Heart left ventricle (tissue), 13 donors: ENCODE results near the gene DHFR2.

Experiments used
- POLR2A ChIP-seq, 2 donors: fragments of 450-650 bp; IDR thresholded peaks; one replicate each; pipeline ENCODE4 v1.6.1; 2017; ENCODE audit warnings: antibody characterized with exemption in 2 of 2, mild to moderate bottlenecking in 2 of 2, moderate library complexity in 2 of 2
- TF ChIP-seq, protein P1 (sequence below), 12 donors: fragments of 200-600 bp; sonication (generic) in 4 of 12; IDR thresholded peaks; one replicate each; pipeline versions ENCODE4 v1.5.0 to v1.8.0; 2018 to 2022; ENCODE audit warnings: antibody characterized with exemption in 12 of 12, mild to moderate bottlenecking in 5 of 12
- donor health status: ischemic (EF 13 %, LVEDD 7.1; RV severe dilation, severe dysfunction).
- donor health status: DM: no; HTN: yes; CAD: no.
- donor health status: DM: no; HTN: no; CAD: no.
- donor health status: ischemic (EF 25% LVEDD 6.9; RV normal size, moderate dysfunction).
- donor health status: ischemic (EF 25% LVEDD 5.7; RV mildly dilated, moderate dysfunction).
- donor health status: ischemic (EF 35%, LVEDD 5.7; RV mildly dilated, moderate dysfunction).
- donor health status: nonischemic (EF 11% LVEDD 7.7; RV severe dilation, severe dysfunction).
- donor health status: DM: yes; HTN: yes; CAD: no.
- donor health status: PGD.
- donor health status: ischemic (EF 29% LVEDD 5.4; RV normal size, mild dysfunction).
- donor health status: nonischemic (EF 23%, LVEDD 6.1; RV moderate dilation, normal function).

DNA sequence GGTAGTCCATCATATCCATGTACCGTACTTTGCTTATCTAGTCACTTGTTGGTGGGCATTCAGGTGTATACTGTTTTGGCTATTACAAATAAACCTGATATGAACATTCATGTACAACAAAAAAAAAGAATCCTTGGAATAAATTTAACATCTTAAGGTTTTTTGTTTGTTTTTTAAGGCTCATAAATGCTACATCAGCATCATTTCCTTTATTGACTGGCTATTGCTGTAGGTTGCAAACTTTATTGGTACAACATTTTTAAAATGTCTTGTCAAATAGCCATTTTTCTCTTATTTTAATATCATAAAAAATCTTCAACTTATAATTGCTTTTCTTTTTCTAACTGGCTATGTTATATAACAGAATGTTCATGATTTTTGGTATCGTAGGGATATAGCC, 16.2 kb downstream of the DHFR2 start:
- TF ChIP-seq, protein P1, sequence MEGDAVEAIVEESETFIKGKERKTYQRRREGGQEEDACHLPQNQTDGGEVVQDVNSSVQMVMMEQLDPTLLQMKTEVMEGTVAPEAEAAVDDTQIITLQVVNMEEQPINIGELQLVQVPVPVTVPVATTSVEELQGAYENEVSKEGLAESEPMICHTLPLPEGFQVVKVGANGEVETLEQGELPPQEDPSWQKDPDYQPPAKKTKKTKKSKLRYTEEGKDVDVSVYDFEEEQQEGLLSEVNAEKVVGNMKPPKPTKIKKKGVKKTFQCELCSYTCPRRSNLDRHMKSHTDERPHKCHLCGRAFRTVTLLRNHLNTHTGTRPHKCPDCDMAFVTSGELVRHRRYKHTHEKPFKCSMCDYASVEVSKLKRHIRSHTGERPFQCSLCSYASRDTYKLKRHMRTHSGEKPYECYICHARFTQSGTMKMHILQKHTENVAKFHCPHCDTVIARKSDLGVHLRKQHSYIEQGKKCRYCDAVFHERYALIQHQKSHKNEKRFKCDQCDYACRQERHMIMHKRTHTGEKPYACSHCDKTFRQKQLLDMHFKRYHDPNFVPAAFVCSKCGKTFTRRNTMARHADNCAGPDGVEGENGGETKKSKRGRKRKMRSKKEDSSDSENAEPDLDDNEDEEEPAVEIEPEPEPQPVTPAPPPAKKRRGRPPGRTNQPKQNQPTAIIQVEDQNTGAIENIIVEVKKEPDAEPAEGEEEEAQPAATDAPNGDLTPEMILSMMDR (IDR thresholded peaks at IDR 0.05), result no peak
- no peak for TF ChIP-seq POLR2A (IDR thresholded peaks at IDR 0.05)
